ENCODE measurements around the gene CBFA2T2.
"Not testable (repeated sequence)": the region's sequence is repeated elsewhere in the genome, so short reads cannot be mapped to it uniquely, and the experiment has no call there.

The CBFA2T2 gene

DNA sequence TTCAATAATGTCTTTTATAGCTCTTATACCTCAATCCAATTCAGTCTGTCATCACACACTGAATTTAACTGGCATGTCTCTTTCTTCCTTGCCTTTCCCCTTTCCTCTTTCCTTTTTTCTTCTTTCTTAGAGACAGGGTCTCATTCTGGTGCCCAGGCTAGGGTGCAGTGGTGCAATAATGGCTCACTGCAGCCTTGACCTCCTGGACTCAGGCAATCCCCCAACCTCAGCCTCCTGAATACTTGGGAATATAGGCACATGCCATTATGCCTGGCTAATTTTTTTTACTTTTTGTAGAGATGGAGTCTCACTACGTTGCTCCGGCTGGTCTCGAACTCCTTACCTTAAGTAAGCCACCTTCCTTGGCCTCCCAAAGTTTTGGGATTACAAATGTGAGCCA is 65.9 kb downstream of the CBFA2T2 start:
- H3K9ac ChIP-seq (ENCODE audit: low read length) = no peak overlapping the region
- no peaks in the 10 kb centered on the region for H3K36me3 ChIP-seq (ENCODE audit: control insufficient read depth, insufficient read depth, low read length, severe bottlenecking)
- peaks cover 16% of the 10 kb centered on the region for H3K4me1 ChIP-seq (ENCODE audit: control insufficient read depth, insufficient read depth, low read length)
- no peak for DNase-seq (ENCODE audit: low read depth)
- H3K9me3 ChIP-seq (ENCODE audit: control insufficient read depth, low read length) = no peaks in the 10 kb centered on the region
- H3K4me3 ChIP-seq (ENCODE audit: low read length) = no peak overlapping the region
- no peaks in the 10 kb centered on the region for H3K27me3 ChIP-seq (replicated peaks; ENCODE audit: control insufficient read depth, insufficient read depth, low read length)

DNA sequence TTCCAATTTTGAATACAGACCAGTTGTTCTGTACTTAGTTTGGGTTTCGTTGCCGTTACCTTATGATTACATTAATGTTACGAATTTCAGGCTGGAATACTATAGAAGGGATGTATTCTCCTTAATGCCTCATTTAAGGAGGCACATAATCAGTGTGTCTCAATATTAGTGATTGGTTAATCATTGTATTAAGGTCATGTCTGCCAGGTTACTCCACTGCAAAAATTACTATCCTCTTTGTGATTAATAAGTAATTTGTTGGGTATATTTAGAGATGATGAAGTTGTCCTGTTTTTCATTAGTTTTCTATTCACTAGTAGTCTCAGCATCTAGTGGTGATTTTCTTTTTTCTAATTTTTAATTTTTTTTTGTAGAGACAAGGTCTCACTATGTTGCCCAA is 66.3 kb downstream of the CBFA2T2 start:
- Histone ChIP-seq H3K9me3 (ENCODE audit: control insufficient read depth, low read length) (no peaks in the 10 kb centered on the region), H3K36me3 (ENCODE audit: control insufficient read depth, insufficient read depth, low read length, severe bottlenecking) (no peaks in the 10 kb centered on the region), H3K4me1 (ENCODE audit: control insufficient read depth, insufficient read depth, low read length) (peaks cover 16% of the 10 kb centered on the region), H3K9ac (ENCODE audit: low read length) (no peak overlapping the region), H3K27me3 (replicated peaks; ENCODE audit: control insufficient read depth, insufficient read depth, low read length) (no peaks in the 10 kb centered on the region), H3K4me3 (ENCODE audit: low read length) (no peak overlapping the region)
- DNase-seq (ENCODE audit: low read depth) = no peak

DNA sequence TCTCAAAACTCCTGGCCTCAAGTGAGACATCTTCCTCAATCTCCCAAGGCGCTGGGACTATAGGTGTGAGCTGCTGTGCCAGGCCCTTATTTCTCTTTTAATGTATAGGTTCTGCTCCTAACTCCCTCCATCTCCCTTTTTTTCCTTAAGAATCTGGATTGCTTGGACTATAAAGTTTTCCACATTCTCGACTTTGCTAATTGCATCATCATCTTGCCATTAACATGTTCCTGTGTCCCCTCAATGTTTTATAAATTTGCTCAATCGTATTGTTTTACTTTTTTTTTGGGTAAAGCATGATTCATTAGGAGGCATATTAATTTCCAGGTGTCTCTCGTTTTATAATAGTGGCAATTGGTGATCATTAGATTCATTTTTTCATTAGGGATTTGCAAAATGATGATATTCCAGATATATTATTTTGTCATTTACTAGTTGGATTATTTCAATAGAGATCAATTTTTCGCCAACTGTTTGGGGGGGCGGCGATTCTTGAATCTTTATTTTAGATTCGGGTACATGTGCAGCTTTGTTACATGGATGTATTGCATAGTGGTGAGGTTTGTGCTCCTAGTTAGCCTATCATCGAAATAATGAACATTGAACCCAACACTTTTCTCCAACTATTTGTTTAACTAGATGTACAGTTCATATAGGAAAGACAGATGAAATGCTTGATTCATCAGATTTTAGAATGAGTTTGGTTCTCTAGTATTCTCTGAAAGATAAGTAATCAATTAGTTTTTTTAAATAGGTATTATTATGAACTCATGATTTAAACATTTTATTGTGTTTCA is 68.7 kb downstream of the CBFA2T2 start:
- Histone ChIP-seq H3K36me3 (ENCODE audit: control insufficient read depth, insufficient read depth, low read length, severe bottlenecking) (no peaks in the 10 kb centered on the region), H3K9me3 (ENCODE audit: control insufficient read depth, low read length) (no peaks in the 10 kb centered on the region), H3K9ac (ENCODE audit: low read length) (no peak overlapping the region), H3K4me3 (ENCODE audit: low read length) (no peak overlapping the region), H3K27me3 (replicated peaks; ENCODE audit: control insufficient read depth, insufficient read depth, low read length) (no peaks in the 10 kb centered on the region), H3K4me1 (ENCODE audit: control insufficient read depth, insufficient read depth, low read length) (peaks cover 24% of the 10 kb centered on the region)
- DNase-seq (ENCODE audit: low read depth) = no peak

DNA sequence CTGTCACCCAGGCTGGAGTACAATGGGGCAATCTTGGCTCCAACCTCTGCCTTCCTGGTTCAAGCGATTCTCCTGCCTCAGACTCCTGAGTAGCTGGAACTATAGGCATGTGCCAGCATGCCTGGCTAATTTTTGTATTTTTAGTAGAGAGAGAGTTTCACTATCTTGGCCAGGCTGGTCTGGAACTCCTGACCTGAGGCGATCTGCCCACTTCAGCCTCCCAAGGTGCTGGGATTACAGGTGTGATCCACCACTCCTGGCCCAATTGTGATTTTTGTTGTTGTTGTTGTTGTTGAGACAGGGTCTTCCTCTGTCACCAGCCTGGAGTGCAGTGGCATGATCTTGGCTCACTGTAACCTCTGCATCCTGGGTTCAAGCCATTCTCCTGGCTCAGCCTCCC is 69.3 kb downstream of the CBFA2T2 start:
- DNase-seq (ENCODE audit: low read depth) = no peak
- no peak overlapping the region for H3K4me3 ChIP-seq (ENCODE audit: low read length)
- H3K36me3 ChIP-seq (ENCODE audit: control insufficient read depth, insufficient read depth, low read length, severe bottlenecking) = no peaks in the 10 kb centered on the region
- peaks cover 24% of the 10 kb centered on the region for H3K4me1 ChIP-seq (ENCODE audit: control insufficient read depth, insufficient read depth, low read length)
- H3K27me3 ChIP-seq (replicated peaks; ENCODE audit: control insufficient read depth, insufficient read depth, low read length) = no peaks in the 10 kb centered on the region
- no peaks in the 10 kb centered on the region for H3K9me3 ChIP-seq (ENCODE audit: control insufficient read depth, low read length)
- H3K9ac ChIP-seq (ENCODE audit: low read length) = no peak overlapping the region

GRCh38 chr20:33560026-33560425 is 70.1 kb downstream of the CBFA2T2 start:
- Histone ChIP-seq H3K9ac (ENCODE audit: low read length) (no peak overlapping the region), H3K36me3 (ENCODE audit: control insufficient read depth, insufficient read depth, low read length, severe bottlenecking) (no peaks in the 10 kb centered on the region), H3K4me3 (ENCODE audit: low read length) (no peak overlapping the region), H3K4me1 (ENCODE audit: control insufficient read depth, insufficient read depth, low read length) (peaks cover 20% of the 10 kb centered on the region), H3K9me3 (ENCODE audit: control insufficient read depth, low read length) (no peaks in the 10 kb centered on the region), H3K27me3 (replicated peaks; ENCODE audit: control insufficient read depth, insufficient read depth, low read length) (no peaks in the 10 kb centered on the region)
- DNase-seq (ENCODE audit: low read depth) = no peak

GRCh38 chr20:33561053-33561452 is 71.2 kb downstream of the CBFA2T2 start:
- not testable (repeated sequence) for DNase-seq (ENCODE audit: low read depth); H3K4me3 ChIP-seq (ENCODE audit: low read length); H3K9me3 ChIP-seq (ENCODE audit: control insufficient read depth, low read length); H3K9ac ChIP-seq (ENCODE audit: low read length); H3K36me3 ChIP-seq (ENCODE audit: control insufficient read depth, insufficient read depth, low read length, severe bottlenecking); H3K27me3 ChIP-seq (replicated peaks; ENCODE audit: control insufficient read depth, insufficient read depth, low read length)
- peaks cover 15% of the 10 kb centered on the region for H3K4me1 ChIP-seq (ENCODE audit: control insufficient read depth, insufficient read depth, low read length)

DNA sequence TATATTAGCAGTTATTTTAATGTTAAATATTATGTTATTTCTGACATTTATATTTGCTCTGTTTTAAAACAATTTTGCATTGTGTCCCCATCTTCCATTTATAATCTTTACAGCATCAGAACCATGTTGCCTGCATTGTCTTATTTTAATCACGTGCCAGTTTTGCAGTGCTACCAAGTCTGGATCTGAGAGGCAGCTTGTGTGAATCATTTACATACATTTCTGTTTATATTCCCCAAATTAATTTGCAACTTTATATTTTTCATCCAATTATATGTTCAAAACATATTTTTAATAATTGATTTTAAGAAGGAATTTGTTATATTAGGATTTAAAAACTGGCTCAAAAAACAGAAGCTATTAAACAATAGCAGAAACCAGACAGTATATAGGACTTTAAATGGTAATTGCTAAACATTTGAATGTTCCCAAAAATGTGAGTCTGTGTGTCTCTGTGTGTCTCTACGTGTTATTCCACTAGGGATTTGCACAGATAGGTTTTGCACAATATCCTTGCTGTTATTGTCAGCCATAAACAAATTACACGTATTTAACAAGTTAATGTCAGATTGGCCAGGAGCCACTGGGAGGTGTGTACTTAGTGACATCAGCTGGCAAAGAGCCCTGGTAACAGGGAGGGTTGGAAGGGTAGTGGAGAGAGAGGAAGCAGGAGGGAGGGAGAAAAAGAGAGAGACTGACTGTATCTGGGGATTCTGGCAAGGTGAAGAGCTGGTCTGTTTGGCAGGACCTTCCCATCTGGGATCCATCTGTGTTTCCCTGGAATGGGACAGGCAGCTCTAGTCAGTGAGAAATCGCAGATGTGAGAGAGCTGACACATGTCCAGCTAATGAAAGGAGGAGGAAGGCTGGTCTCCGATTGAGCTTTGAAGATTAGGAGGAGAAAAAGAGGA is 72.1 kb downstream of the CBFA2T2 start:
- H3K36me3 ChIP-seq (ENCODE audit: control insufficient read depth, insufficient read depth, low read length, severe bottlenecking) = no peaks in the 10 kb centered on the region
- peak overlapping the region; percentile 55 for H3K4me3 ChIP-seq (ENCODE audit: low read length)
- H3K27me3 ChIP-seq (replicated peaks; ENCODE audit: control insufficient read depth, insufficient read depth, low read length) = no peaks in the 10 kb centered on the region
- peak; percentile 74 for DNase-seq (ENCODE audit: low read depth)
- H3K4me1 ChIP-seq (ENCODE audit: control insufficient read depth, insufficient read depth, low read length) = peaks cover 15% of the 10 kb centered on the region
- no peak overlapping the region for H3K9ac ChIP-seq (ENCODE audit: low read length)
- H3K9me3 ChIP-seq (ENCODE audit: control insufficient read depth, low read length) = no peaks in the 10 kb centered on the region

- no peaks in the 10 kb centered on the region for H3K9me3 ChIP-seq (ENCODE audit: control insufficient read depth, low read length)
- DNase-seq (ENCODE audit: low read depth) = no peak
- no peak overlapping the region for H3K9ac ChIP-seq (ENCODE audit: low read length)
- H3K36me3 ChIP-seq (ENCODE audit: control insufficient read depth, insufficient read depth, low read length, severe bottlenecking) = no peaks in the 10 kb centered on the region
- no peaks in the 10 kb centered on the region for H3K27me3 ChIP-seq (replicated peaks; ENCODE audit: control insufficient read depth, insufficient read depth, low read length)
- H3K4me1 ChIP-seq (ENCODE audit: control insufficient read depth, insufficient read depth, low read length) = peaks cover 20% of the 10 kb centered on the region
- no peak overlapping the region for H3K4me3 ChIP-seq (ENCODE audit: low read length)
Measured at GRCh38 chr20:33563788-33564187, 73.9 kb downstream of the CBFA2T2 start.

GRCh38 chr20:33566781-33567603 is 77.1 kb downstream of the CBFA2T2 start:
- peaks cover 23% of the 10 kb centered on the region for H3K4me1 ChIP-seq (ENCODE audit: control insufficient read depth, insufficient read depth, low read length)
- H3K4me3 ChIP-seq (ENCODE audit: low read length) = no peak overlapping the region
- no peaks in the 10 kb centered on the region for H3K9me3 ChIP-seq (ENCODE audit: control insufficient read depth, low read length)
- no peaks in the 10 kb centered on the region for H3K27me3 ChIP-seq (replicated peaks; ENCODE audit: control insufficient read depth, insufficient read depth, low read length)
- DNase-seq (ENCODE audit: low read depth) = peak; percentile 15
- no peaks in the 10 kb centered on the region for H3K36me3 ChIP-seq (ENCODE audit: control insufficient read depth, insufficient read depth, low read length, severe bottlenecking)
- no peak overlapping the region for H3K9ac ChIP-seq (ENCODE audit: low read length)

GRCh38 chr20:33567949-33568348 is 78.1 kb downstream of the CBFA2T2 start:
- no peak overlapping the region for H3K4me3 ChIP-seq (ENCODE audit: low read length)
- no peaks in the 10 kb centered on the region for H3K27me3 ChIP-seq (replicated peaks; ENCODE audit: control insufficient read depth, insufficient read depth, low read length)
- no peaks in the 10 kb centered on the region for H3K36me3 ChIP-seq (ENCODE audit: control insufficient read depth, insufficient read depth, low read length, severe bottlenecking)
- H3K9ac ChIP-seq (ENCODE audit: low read length) = no peak overlapping the region
- H3K4me1 ChIP-seq (ENCODE audit: control insufficient read depth, insufficient read depth, low read length) = peaks cover 13% of the 10 kb centered on the region
- no peak for DNase-seq (ENCODE audit: low read depth)
- H3K9me3 ChIP-seq (ENCODE audit: control insufficient read depth, low read length) = no peaks in the 10 kb centered on the region

- Histone ChIP-seq H3K4me3 (ENCODE audit: low read length) (no peak overlapping the region), H3K27me3 (replicated peaks; ENCODE audit: control insufficient read depth, insufficient read depth, low read length) (no peaks in the 10 kb centered on the region), H3K36me3 (ENCODE audit: control insufficient read depth, insufficient read depth, low read length, severe bottlenecking) (no peaks in the 10 kb centered on the region), H3K9ac (ENCODE audit: low read length) (no peak overlapping the region), H3K9me3 (ENCODE audit: control insufficient read depth, low read length) (no peaks in the 10 kb centered on the region), H3K4me1 (ENCODE audit: control insufficient read depth, insufficient read depth, low read length) (peaks cover 12% of the 10 kb centered on the region)
- DNase-seq (ENCODE audit: low read depth) = no peak
Measured at GRCh38 chr20:33568378-33568777, 78.5 kb downstream of the CBFA2T2 start.

Data from adipocyte (in vitro differentiated cells).